Stimulated activated CD4-positive, alpha-beta T cell treated with anti-CD3 and anti-CD28 coated beads, Interleukin-15, amount 100 ng/mL, for 1 hour (primary cell): Measurements from ENCODE around the gene PCED1B.

ENCODE experiments used
- DNase-seq, 2 donors: peaks; one replicate each; pipeline ENCODE4 v3.0.0-alpha.2; 2020; ENCODE audit warnings: low read depth in 1 of 2, low spot score in 1 of 2

The PCED1B gene

DNA sequence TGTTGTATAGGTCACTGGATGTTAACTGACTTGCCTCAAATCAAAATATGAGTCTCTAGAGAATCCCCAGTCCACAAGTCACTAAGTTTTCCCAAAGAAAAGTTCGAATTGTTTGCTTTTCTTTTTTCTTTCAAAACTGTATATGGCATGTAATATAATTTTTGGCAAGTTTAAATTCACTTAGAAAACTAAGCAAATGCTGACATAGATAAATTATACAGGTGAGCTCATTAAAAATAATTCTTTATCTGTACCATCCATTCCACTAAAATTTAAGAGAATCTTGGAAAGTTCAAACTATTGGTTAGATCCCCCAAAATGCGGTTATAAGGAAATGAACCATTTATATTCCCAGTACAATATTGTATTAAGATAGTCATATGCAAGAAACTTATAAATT, 145.9 kb downstream of the PCED1B start:
- DNase-seq = no peak

DNA sequence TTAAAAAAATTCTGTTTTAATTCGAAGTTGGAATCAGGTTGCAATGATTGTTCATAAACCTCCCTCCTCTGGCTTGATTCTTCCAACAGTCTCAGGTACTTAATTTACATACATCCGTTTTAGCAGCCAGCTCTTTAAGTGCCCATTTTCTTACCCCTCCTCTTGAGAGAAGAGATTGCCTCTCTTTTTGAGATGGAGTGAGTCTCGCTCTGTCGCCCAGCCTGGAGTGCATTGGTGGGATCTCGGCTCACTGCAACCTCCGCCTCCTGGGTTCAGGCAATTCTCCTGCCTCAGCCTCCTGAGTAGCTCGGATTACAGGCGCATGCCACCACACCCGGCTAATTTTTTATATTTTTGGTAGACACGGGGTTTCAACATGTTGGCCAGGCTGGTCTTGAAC, 146.8 kb downstream of the PCED1B start:
- DNase-seq = no peak

DNA sequence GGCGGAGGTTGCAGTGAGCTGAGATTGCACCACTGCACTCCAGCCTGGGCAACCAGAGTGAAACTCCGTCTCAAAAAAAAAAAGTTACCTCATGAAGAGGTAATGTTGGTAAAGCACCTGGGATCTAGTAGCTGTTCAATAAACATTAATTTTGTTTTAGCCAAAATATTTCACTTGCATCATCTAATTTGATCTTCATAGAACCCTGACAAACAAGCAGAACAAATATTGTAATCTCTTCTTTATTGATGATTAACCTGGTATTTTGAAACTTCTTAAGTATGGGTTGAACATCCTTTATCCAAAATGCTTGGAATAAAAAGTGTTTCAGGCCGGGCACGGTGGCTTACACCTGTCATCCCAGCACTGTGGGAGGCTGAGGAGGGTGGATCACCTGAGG, 149.4 kb downstream of the PCED1B start:
- DNase-seq = no peak

DNA sequence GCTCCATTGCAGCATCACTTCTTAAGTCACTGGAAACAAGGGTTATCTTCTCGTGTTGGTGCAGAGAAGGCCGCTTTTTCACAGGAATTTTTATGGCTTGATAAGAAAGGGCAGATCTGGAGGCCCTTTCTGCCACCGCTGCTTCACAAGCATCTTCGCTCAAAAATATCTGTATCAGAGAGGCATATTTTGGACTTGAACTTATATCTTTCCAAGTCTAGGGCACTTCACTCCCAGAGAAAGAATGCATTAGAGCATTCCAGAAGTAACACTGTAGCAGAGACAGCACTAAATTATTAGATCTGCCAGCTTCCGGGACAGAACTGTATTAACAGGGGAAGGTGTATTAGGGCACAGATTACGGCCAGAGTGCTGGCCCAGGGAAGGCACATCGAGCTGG, 152.0 kb downstream of the PCED1B start:
- no peak for DNase-seq

DNA sequence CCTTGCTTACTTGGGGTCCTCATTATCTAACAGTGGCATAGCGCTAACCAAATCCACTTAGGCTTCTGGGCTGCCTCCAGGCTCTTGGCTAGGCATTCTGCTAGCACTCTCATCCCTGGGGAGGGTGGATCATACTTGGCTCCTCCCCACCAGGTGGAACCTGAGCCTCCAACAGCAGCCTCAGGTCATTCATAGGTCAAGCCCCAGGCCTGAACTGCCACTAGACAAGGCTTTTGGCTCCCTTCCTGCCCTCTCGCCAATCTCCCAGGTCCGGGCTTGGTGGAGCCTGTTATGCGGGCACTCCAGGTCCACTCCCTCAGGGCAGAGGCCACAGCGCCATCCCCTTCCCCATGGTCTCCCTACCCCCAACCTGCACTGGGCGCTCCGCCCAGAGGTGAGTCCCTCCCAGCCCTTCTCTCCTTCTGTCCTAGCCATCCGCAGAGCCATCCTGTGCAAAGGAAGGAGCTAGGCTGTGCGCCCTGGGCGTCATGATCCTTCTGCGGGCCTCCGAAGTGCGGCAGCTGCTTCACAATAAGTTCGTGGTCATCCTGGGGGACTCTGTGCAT, 155.2 kb downstream of the PCED1B start:
- DNase-seq = no peak

DNA sequence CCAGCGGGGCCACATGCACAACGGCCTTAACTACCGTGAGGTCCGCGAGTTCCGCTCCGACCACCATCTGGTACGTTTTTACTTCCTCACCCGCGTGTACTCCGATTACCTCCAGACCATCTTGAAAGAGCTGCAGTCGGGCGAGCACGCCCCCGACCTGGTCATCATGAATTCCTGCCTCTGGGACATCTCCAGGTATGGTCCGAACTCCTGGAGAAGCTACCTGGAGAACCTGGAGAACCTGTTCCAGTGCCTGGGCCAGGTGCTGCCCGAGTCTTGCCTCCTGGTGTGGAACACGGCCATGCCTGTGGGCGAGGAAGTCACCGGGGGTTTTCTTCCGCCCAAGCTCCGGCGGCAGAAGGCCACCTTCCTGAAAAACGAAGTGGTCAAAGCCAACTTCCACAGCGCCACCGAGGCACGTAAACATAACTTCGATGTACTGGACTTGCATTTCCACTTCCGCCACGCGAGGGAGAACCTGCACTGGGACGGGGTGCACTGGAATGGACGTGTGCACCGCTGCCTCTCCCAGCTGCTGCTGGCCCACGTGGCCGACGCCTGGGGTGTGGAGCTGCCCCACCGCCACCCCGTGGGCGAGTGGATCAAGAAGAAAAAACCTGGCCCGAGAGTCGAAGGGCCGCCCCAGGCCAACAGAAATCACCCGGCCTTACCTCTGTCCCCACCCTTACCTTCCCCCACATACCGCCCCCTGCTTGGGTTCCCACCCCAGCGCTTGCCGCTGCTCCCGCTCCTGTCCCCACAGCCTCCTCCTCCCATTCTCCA, 156.0 kb downstream of the PCED1B start:
- DNase-seq = no peak

DNA sequence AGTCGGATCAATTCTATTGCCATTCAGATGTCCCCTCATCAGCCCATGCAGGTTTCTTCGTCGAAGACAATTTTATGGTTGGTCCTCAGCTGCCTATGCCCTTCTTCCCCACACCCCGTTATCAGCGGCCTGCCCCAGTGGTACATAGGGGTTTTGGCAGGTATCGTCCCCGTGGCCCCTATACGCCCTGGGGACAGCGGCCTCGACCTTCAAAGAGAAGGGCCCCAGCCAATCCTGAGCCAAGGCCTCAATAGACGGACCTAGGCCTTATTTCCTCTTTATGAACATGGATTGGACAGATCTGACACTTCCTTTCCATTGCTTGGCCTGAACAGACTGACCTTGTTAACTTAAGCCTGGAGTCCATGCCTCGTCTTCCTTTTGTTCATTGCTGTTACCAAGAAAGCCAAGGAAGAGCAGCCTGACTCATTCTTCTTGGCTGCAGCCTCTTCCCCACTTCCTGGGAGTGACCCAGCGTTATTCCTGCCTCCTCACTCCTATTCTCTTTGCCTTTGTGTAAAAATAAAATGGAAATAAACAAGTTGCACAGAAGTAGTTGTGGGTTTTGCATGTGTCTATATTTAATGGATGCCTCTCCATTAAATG, 156.8 kb downstream of the PCED1B start:
- DNase-seq = no peak

DNA sequence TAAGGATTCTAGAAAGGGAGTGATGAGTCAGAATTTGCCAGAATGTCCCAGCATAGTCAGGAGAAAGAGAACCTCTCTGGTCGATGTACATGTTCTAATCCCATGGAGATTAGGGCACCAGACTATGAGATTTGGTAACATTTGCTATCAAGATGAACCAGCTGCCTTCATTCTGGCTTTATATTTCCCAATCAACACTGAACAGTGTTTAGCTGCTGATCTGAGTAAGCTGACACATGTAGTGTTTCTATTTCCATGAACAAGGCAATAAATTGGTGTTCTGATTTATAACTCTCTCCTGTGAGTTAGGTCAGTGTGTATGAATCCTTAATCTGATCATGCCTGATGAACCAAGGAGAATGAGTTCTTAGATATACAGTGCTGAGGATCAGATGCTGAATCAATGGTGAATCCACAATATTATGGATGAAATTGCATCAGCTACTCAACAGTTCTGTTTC, 158.4 kb downstream of the PCED1B start:
- DNase-seq = no peak

DNA sequence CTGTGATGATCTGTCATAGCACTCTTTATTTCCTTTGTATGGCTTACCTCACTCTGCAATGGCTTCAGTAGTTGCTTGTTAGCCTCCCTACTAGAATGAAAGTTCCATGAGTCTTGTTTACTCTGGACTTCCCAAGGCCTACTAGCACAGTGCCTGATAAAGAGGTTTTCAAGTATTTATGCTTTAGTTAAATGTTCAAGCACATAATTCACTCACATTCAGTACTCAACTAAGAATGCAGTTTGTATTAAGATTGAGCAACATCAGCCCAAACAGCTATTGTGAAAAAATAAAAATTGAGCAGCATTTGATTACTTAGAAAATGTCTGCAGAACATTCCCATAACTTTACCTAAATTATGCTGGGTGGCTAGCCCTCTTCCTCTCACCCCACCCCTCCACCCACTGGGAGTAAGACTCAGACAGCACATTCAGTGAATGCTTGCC, 159.3 kb downstream of the PCED1B start:
- DNase-seq = no peak

DNA sequence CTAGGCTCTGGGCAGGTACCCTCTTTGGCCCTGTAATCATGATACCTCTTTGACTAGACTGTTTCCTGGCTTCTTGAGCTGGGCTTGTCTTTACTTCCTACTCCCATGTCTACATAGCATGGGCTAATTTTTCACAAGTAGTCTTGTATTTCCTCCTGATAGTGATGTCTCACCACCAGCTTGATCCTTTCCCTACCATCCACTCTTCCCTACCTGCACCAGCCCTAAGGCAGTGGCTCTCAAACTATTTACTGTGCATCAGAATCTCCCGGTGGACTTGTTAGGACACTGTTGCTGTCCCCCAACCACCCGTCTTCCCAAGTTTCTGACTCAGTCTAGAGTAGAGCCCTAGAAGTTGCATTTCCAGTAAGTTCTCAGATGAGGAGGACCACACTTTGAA, 163.0 kb downstream of the PCED1B start:
- DNase-seq = no peak

DNA sequence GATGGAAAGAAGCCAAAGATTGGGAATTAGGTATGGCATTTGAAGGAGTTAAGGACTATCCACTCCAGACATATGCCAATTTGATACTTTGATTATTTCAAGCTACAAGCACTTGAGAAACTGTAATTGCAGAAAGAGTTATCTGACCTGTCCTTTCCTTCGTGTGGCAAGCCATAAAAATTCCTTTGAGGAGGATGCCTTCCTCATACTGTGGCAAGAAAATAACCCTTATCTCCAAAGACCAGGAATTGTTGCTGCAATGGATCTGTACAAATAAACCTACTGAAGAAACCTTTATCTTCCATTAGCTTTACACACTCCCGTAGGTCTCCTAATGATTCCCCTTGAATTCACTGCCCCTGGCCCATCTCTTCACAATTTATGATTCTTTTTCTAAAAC, 165.4 kb downstream of the PCED1B start:
- DNase-seq = no peak

DNA sequence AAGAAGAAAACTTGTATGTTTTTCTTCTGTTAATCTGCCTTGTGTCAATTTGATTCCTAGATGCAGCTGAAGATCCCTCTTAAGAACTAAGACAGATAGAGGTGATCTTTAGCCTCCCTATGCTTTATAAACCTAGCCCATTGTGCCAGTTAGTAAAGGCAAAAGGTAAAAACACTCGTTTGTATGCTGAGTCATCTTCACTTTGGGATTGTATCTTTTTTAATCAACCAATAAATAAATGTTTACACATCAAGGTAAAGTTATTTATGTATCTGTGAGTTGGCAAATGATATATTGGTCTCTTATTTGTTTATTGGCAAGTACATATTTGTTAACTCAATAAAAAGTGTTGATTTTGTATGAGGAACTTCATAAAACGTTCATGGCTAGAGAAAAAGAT, 166.2 kb downstream of the PCED1B start:
- no peak for DNase-seq

DNA sequence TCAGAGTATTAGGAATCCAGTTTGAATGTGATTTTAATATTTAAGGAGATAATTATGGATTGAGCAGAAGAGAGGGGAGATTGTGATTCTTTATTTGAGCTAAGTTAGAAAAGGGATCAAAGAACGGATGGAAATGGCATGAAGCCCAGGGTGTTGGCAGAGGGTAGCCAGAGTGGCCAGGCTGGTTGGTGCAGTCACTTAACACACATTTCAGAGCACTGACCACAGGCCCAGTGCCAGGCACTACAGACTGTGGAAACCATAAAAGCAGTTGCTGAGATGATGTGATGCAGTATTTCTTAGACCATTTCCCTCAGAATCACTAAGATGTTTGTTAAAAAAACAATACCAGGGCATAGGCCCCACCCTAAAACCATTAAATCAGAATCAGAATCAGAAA, 168.0 kb downstream of the PCED1B start:
- no peak for DNase-seq

DNA sequence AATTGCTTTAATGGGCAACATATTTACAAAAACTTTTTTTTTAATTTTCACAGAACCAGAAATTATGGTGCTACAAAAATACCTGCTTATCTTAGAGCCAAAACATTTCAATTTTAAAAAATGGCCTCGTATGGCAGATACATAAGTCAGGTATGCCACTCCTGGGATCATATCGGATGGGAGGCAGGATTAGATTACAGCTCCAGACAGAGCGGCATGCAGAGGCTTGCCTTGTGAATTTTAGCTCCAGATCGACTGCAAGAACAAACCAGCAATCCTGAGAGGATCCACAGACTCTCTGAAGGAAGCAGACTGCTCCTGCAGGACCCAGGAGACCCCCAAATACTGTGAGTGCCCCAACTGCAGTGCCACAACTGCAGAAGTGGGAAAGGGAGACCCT, 169.7 kb downstream of the PCED1B start:
- no peak for DNase-seq

DNA sequence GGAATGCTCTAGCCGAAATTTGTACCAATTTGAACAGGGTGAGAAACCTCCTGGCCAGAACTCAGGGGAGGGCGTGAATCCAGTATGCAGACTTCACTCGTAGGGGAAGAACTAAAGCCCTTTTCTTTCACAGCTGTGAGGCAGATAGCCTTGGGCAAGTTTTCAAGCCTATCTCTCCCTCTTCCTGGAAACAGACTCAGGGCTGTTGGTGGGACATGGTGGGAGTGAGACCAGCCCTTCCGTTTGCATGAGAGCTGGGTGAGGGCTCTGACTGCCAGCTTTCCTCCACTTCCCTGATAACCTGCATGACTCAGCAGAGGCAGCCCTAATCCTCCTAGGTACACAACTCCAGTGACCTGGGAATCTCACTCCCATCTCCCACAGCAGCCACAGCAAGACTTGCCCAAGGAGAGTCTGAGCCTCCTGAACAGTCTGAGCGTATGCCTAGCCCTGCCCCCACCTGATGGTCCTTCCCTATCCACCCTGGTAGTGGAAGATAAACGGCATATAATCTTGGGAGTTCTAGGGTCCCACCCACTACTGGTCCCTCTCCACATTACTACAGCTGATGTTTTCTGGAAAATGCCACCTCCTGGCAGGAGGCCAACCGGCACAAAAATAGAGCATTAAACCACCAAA, 170.4 kb downstream of the PCED1B start:
- DNase-seq = no peak

DNA sequence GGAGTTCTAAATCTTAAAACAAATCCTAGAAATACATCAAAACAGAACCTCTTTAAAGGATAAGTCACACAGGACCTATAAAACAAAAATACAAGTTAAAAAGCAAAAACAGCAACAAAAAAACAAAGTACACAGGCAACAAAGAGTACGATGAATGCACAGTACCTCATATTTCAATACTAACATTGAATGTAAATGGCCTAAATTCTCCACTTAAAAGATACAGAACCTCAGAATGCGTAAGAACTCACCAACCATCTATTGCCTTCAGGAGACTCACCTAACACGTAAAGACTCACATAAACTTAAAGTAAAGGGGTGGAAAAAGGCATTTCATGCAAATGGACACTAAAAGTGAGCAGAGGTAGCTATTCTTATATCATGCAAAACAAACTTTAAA, 172.5 kb downstream of the PCED1B start:
- no peak for DNase-seq

DNA sequence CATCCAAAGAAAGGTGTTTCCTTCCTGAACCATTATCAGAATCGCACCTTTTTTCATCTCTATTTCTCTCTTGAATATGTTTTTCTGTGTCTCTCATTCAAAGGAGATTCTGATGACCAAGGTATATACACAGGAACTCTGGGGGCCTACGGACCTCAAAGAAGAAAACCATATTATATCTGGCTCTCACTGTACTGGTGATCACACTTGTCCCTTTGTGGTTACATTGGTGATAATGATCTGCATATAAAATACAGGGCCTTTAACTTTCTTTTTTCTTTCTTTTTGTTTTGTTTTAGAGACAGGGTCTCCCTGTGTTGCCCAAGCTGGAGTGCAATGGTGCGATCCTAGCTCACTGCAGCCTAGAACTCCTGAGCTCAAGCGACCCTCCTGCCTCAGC, 185.5 kb downstream of the PCED1B start:
- no peak for DNase-seq

DNA sequence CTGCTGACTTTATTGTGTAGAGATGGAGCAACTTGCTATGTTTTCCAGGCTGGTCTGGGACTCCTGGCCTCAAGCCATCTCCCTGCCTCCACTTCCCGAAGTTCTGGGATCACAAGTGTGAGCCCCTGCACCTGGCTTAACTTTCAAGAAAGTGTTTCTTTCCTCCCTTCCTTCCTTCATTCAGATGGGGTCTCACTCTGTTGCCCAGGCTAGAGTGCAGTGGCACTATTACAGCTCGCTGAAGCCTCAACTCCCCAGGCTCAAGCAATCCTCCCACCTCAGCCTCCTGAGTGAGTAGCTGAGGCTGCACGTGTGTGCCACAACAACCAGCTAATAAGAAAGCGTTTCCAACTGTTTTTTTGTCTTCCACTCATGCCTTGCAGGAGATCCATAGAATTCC, 186.0 kb downstream of the PCED1B start:
- no peak for DNase-seq

DNA sequence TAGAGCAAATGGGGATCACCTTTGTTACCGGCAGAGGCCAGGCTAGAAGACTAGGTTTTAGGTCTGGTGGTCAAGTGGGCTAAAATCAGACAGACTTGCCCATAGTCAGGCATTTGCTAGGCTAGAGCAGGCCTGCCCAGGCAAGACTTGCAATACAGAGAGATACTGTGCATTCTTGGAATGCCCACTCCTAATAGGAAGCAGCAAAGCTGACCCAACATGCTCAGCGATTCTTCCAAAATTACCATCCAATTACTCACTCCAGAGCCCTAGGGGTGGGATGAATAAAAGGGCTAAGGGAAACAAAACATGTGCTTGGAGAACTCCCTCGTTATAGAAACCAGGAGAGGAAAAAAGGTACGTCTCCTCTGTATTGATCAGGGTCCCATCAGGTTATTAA, 188.2 kb downstream of the PCED1B start:
- DNase-seq = no peak

DNA sequence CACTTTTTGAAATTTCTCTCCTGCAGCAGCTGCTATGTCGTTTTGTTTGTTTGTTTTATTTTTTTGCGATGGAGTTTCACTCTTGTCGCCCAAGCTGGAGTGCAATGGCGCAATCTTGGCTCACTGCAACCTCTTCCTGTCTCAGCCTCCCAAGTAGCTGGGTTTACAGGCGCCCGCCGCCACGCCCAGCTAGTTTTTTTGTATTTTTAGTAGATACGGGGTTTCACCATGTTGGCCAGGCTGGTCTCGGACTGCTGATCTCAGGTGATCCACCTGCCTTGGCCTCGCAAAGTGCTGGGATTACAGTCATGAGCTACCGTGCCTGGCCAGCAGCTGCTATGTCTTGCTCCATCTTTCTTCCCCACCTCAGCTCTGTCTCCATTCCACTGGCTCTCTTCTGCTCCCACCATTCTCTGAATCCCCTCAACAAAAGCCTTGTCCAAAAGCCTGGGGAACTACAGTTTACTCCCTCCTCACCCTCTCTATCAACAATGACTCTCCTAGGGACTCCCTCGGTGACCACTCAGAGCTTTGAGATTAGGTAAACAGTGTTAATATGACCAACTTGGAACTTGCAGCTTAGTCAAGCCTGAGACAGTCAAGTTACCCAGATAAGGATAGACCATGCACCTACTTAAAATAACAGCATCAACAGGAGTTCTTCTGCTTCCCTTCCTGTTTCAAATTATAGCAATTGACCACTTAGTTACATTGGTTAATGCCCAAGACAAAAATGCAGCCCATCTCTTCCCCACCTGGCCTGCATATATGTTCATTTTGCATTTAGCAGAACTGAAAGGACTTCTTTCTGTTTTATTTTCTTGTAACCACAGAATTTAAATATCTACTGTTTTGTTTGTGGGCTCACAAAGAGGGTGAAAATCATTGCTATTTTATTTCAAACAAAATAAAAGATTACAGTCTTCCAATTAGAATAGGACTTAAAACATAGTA, 189.4 kb downstream of the PCED1B start:
- no peak for DNase-seq

DNA sequence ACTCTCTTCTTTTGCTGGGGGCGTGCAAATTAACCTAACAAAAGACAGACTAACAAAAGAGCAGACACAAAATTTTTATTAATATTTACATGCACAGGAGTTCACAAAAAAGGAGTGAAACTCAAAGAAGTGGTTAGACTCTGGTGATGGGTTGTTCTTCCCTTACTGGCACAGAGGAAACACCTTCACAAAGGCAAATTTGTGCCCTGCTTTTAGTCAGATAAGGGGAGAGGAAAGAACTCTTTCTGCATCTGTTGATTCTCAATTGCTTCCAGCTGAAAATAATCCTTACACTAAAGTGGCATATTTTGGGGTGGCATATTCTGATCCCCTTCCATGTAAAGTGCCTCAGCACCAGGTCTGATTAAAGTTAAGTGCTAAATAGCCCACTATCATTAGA, 190.5 kb downstream of the PCED1B start:
- no peak for DNase-seq
